ENCODE results near the gene CORT.

The CORT gene

GRCh38 chr1:10434590-10434989 is 15.2 kb upstream of the CORT start:
- no peak for TF ChIP-seq CTCF (IDR thresholded peaks at IDR 0.05; ENCODE audit: low read depth, low read length, missing control alignments)
- Histone ChIP-seq H3K27me3 (replicated peaks) (no peaks in the 10 kb centered on the region), H3K36me3 (replicated peaks) (no peaks in the 10 kb centered on the region), H3K27ac (no peak overlapping the region), H3K4me3 (ENCODE audit: low read depth, low read length) (no peak overlapping the region)
- DNase-seq: no peak
- in situ Hi-C loops (cut with HindIII; ENCODE audit: low pct_ligation_motif_present, low sequenced_read_pairs): no loop called here

- no peak for TF ChIP-seq CTCF (IDR thresholded peaks at IDR 0.05; ENCODE audit: low read depth, low read length, missing control alignments)
- Histone ChIP-seq H3K27ac (no peak overlapping the region), H3K4me3 (ENCODE audit: low read depth, low read length) (no peak overlapping the region)
These were observed 12.8 kb upstream of the CORT start for GRCh38 chr1:10437052-10437451.

GRCh38 chr1:10438677-10439163 is 11.1 kb upstream of the CORT start:
- H3K36me3 ChIP-seq (replicated peaks): no peaks in the 10 kb centered on the region
- H3K4me3 ChIP-seq (ENCODE audit: low read depth, low read length): no peak overlapping the region
- no peak for TF ChIP-seq CTCF (IDR thresholded peaks at IDR 0.05; ENCODE audit: low read depth, low read length, missing control alignments)
- no peak for DNase-seq
- in situ Hi-C loops (cut with HindIII; ENCODE audit: low pct_ligation_motif_present, low sequenced_read_pairs): no loop called here
- no peak overlapping the region for H3K27ac ChIP-seq
- no peaks in the 10 kb centered on the region for H3K27me3 ChIP-seq (replicated peaks)

More at GRCh38 chr1:10437052-10437451, 12.8 kb upstream of the CORT start:
- DNase-seq: no peak
- Histone ChIP-seq H3K27me3 (replicated peaks) (no peaks in the 10 kb centered on the region), H3K36me3 (replicated peaks) (no peaks in the 10 kb centered on the region)
- in situ Hi-C loops (cut with HindIII; ENCODE audit: low pct_ligation_motif_present, low sequenced_read_pairs): no loop called here

- TF ChIP-seq CTCF (IDR thresholded peaks at IDR 0.05; ENCODE audit: low read depth, low read length, missing control alignments): no peak
- Histone ChIP-seq H3K36me3 (replicated peaks) (no peaks in the 10 kb centered on the region), H3K27me3 (replicated peaks) (no peaks in the 10 kb centered on the region), H3K4me3 (ENCODE audit: low read depth, low read length) (no peak overlapping the region), H3K27ac (no peak overlapping the region)
- DNase-seq: no peak
- in situ Hi-C loops (cut with HindIII; ENCODE audit: low pct_ligation_motif_present, low sequenced_read_pairs): no loop called here
These were observed 9.5 kb upstream of the CORT start for GRCh38 chr1:10440305-10440704.

- TF ChIP-seq CTCF (IDR thresholded peaks at IDR 0.05; ENCODE audit: low read depth, low read length, missing control alignments): no peak
- Histone ChIP-seq H3K36me3 (replicated peaks) (no peaks in the 10 kb centered on the region), H3K4me3 (ENCODE audit: low read depth, low read length) (no peak overlapping the region), H3K27ac (no peak overlapping the region), H3K27me3 (replicated peaks) (no peaks in the 10 kb centered on the region)
- no peak for DNase-seq
- in situ Hi-C loops (cut with HindIII; ENCODE audit: low pct_ligation_motif_present, low sequenced_read_pairs): no loop called here
These were observed 9.0 kb upstream of the CORT start for GRCh38 chr1:10440794-10441193.

GRCh38 chr1:10444248-10444647 is 5.6 kb upstream of the CORT start:
- Histone ChIP-seq H3K27ac (no peak overlapping the region), H3K36me3 (replicated peaks) (no peaks in the 10 kb centered on the region), H3K27me3 (replicated peaks) (no peaks in the 10 kb centered on the region), H3K4me3 (ENCODE audit: low read depth, low read length) (no peak overlapping the region)
- no peak for TF ChIP-seq CTCF (IDR thresholded peaks at IDR 0.05; ENCODE audit: low read depth, low read length, missing control alignments)
- in situ Hi-C loops (cut with HindIII; ENCODE audit: low pct_ligation_motif_present, low sequenced_read_pairs): no loop called here
- DNase-seq: no peak
